NCI-H1105 (cell line): ENCODE results near the gene HS6ST3.

ENCODE experiments used
- DNase-seq: peaks from one replicate; lab custom pipeline; 2025; lab: John Stamatoyannopoulos, UW

The HS6ST3 gene

GRCh38 chr13:96793404-96793755 lies 703.5 kb downstream of the HS6ST3 start:
- no peak for DNase-seq

DNA sequence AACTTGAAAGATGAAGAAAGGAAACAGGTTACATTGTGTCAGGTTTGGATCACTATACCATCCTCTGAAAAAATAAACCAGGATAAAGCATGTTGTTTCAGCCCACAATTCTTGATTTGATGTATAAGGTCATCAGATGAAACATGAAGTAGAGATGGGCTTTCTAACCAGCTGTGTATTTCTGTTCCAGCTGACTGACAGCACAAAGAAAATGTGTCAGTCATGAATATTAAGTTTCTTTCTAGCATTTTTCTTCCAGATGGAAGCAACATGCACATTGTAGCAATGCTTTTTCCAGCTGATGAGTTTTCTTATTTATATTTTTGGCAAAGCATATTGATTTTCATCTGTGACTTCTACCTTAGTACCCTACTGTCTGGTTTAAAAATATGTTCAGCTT lies 704.8 kb downstream of the HS6ST3 start:
- no peak for DNase-seq

- no peak for DNase-seq
Measured at GRCh38 chr13:96795670-96796069, 705.8 kb downstream of the HS6ST3 start.

DNA sequence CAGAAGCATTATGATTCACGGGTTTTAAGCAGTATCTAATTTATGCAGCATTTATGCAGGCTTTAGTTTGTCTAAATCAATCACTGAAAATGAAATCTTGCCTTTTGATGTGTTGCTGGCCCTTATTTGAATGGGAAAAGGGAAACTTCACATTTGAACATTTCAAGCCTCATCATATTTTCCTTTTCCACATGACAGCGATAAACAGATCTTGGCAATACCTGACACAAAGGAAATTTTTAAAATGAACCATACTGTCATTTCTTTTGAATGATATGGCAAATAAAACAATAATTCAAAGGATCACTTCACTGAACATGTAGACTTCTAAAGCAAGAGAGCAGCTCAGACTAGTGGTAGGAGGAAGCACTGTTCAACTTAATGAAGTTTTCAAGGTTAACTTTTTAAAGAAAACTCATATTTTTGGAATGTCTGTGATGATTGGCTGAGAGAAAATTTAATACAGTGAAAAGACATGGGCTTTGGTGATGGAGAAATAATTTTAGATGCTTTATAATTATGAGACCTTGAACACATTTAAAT lies 706.3 kb downstream of the HS6ST3 start:
- no peak for DNase-seq

GRCh38 chr13:96797136-96797535 lies 707.2 kb downstream of the HS6ST3 start:
- DNase-seq, result no peak

GRCh38 chr13:96803456-96804100 lies 713.7 kb downstream of the HS6ST3 start:
- DNase-seq, result no peak

DNA sequence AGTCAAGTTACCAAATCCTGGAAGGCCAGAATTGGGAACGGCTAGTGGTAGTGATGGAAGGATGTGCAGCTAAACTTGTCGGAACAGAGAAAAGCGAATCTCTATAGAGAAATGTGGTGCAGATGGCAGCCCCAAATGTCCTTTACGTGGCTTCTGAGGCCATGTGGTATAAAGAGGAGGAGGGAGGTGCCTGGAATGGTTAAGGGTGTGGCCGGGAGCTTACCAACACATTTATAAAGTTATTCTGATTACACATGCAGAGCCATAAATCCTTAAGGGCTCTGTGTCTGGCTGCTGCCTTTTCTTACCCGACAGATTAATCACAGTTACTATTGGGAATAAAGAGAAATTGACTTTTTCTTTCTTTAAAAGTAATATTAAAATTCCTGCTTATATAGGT lies 714.3 kb downstream of the HS6ST3 start:
- DNase-seq, result no peak

GRCh38 chr13:96806746-96807145 lies 716.8 kb downstream of the HS6ST3 start:
- DNase-seq, result no peak

GRCh38 chr13:96809366-96810096 lies 719.6 kb downstream of the HS6ST3 start:
- DNase-seq, result no peak

DNA sequence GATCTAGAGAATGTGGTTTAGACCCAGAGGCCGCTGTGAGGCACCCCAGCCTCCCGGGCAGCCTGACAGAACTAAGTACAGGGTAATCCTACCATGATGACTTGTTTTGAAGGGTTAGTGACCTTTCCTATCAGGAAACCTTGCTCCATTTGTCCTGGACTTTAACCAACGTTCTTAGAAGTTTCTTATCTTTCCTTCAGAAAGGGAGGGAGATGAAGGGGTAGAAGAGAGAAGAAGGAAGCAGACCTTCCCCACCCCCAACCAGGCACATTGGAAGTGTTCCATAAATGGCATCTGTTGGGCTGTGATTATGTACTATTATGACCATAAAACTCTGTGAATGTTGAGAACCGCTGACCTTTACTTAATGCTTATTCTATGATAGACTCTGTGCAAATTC lies 720.2 kb downstream of the HS6ST3 start:
- DNase-seq, result no peak

- DNase-seq, result no peak
Measured at GRCh38 chr13:96811049-96811448, 721.1 kb downstream of the HS6ST3 start.

GRCh38 chr13:96816261-96816660 lies 726.4 kb downstream of the HS6ST3 start:
- no peak for DNase-seq

- DNase-seq, result no peak
Measured at GRCh38 chr13:96816874-96817273, 727.0 kb downstream of the HS6ST3 start.

GRCh38 chr13:96817336-96817941 lies 727.5 kb downstream of the HS6ST3 start:
- no peak for DNase-seq

DNA sequence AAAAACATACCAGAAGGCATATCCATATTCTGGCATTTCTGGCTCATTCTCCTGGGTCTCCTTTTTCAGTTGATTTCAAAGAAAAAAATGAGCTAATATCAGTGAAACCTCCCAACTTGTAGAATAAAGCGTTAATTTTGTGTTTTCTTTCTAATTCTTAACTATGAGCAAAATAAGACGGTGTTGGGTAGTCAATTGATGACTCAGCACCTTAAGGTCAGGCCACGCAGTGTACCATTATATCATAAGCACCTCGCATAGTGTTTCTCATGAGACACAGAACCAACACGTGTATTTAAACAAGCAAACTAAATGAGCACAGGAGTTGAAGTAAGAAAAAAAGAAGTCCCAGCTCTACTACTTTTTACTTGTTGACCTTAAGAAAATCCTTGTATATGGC lies 729.5 kb downstream of the HS6ST3 start:
- DNase-seq, result no peak

- no peak for DNase-seq
Measured at GRCh38 chr13:96821381-96821780, 731.5 kb downstream of the HS6ST3 start.

- DNase-seq, result no peak
Measured at GRCh38 chr13:96821971-96822370, 732.1 kb downstream of the HS6ST3 start.

GRCh38 chr13:96822895-96823294 lies 733.0 kb downstream of the HS6ST3 start:
- DNase-seq, result no peak

DNA sequence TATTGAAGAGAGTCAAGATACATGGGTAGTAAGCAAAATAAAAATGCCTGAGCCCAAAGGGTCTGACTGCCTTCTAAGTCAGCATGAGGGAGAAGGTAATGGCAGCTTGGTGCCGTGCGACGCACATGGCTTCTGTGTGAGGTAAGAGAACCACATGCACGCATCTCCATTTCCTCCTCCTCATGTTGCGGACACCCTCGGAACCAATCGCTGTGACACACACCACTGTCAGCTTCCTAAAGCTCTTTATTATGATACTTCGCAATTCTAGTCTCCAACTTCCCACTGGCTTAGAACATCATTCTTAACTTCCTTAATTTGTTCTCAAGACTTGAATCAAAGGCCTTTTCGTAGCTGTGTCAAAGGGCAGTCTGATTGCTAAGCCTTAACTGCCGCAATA lies 734.2 kb downstream of the HS6ST3 start:
- no peak for DNase-seq

DNA sequence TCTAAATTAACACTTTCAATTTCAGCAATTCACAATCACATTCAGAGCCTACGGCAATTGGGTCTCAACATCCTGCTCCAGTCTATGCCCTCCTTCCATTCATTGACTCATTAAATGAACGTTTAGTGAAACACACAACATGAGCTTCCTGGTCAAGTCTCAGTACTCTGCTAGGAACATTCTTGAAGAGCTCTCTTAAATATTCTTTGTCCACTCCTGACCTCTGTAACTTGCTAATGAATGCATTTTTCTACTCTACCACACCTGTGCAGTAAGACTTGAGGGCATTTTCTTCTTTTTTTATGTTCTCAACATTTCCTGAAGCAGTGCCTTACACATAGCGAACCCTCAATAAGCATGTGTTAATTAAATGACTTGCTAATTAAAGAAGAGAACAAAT lies 735.7 kb downstream of the HS6ST3 start:
- DNase-seq, result no peak

- DNase-seq, result no peak
Measured at GRCh38 chr13:96834626-96835025, 744.7 kb downstream of the HS6ST3 start.

DNA sequence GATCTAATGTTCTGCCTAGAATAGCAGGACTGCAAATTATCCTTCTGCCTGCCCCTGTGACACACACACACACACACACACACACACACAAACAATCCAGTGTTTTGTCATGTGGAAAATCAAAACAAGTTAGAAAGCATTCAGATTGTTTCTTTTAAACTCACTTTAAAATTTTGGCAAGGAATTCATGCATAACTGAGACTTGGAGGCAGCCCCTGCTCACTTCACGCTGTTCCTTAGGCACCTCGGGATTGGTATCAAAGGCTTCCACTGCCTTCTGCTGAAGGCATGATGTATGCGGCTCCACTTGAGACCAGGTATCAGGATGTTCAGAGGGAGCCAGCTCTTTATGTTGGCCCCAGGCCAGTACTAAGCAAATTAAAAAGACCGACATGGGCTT lies 745.6 kb downstream of the HS6ST3 start:
- DNase-seq, result no peak

GRCh38 chr13:96836733-96837132 lies 746.8 kb downstream of the HS6ST3 start:
- no peak for DNase-seq
